ENCODE results near the gene ERLEC1.

DNA sequence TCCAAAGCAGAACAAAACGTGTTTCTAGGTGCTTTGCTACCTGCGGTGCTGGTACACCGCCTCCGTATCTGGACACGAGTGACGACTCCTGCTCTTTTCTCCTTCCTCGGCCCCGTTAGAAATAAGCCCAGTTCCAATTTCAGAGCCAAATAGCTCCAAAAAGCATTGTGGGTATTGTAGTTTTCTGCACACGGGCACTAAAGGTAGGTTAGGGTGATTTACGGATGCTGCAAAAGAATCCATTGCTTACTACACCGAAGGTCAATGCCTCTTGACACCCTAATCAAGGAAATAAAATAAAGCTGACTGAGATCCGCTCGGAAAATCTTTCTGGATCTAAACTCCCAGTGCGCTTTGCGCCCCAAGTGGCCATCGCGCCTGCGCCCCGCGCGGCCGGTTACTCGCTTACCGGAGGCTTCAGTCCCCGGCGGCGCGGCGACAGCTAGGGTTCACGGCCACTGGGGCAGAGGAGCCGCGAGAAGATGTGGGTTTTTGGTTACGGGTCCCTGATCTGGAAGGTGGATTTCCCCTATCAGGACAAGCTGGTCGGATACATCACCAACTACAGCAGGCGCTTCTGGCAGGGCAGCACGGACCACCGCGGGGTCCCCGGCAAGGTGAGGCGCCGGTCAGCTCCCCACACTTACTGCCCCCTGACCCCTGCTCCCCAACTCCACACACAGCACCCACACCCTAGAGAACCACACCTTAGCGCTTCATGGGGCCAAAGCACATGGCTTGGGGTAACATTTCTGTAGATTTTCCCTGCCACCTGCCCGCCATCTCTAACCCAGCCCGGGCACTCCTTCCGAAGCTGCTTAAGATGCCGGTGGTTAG, 19.2 kb upstream of the ERLEC1 start, which contains the start of gene CHAC2:
- peak; percentile 36 to 66 (median 52) for TF ChIP-seq CTCF (IDR thresholded peaks at IDR 0.05)
- peak; percentile 36 to 56 for TF ChIP-seq POLR2AphosphoS5 (IDR thresholded peaks at IDR 0.05)
- TF ChIP-seq POLR2A (IDR thresholded peaks at IDR 0.05), result peak in 2 of 4 donors; percentile 37 to 64

All from upper lobe of left lung (tissue), 4 donors.